IMR-90 (cell line): Measurements from ENCODE around the gene C5orf15. TPM values are rescaled to one million over a fixed set of nuclear protein-coding genes. Genes with fewer than 3 reads are reported as not detected.

Source experiments
- ATAC-seq: fragments of 200-7000 bp; cut with Tn5 transposase; 2 replicates; pipeline ENCODE4 v1.9.1; 2020; ENCODE audit warnings: low read depth, mild to moderate bottlenecking, moderate library complexity
- BruUV-seq: library from RNA; stranded (reverse); fragments of 400-500 nt; replicated peaks from 2 replicates; lab custom pipeline; 2021; lab: Mats Ljungman, UMichigan
- CTCF ChIA-PET: fragments of 300-600 bp; formaldehyde crosslinking; extraction: SDS; loops from one replicate; lab custom pipeline; 2021; ENCODE audit warnings: antibody characterized with exemption; lab: Yijun Ruan, JAX
- POLR2A ChIA-PET: fragments of 300-600 bp; sonication (Branson Sonifier 250); formaldehyde crosslinking; loops from one replicate; lab custom pipeline; 2022; ENCODE audit warnings: antibody characterized with exemption; ENCODE audit not compliant: unreplicated experiment; lab: Charles Lee
- DNase-seq: peaks from one replicate; pipeline ENCODE4 v3.0.0; 2013
- H2AFZ ChIP-seq: replicated peaks from 2 replicates; pipeline ENCODE3; 2013; ENCODE audit warnings: low read length, mild to moderate bottlenecking; ENCODE audit not compliant: poor library complexity
- H2AK5ac ChIP-seq: 2 replicates; pipeline ENCODE4 v1.6.1; 2013; ENCODE audit warnings: low read depth, low read length, inconsistent platforms
- H2AK9ac ChIP-seq: replicated peaks from 2 replicates; pipeline ENCODE3; 2013; ENCODE audit warnings: mild to moderate bottlenecking, low read depth, low read length, moderate library complexity; ENCODE audit not compliant: poor library complexity
- H2BK120ac ChIP-seq: 2 replicates; pipeline ENCODE4 v1.6.1; 2013; ENCODE audit warnings: low read depth, low read length, inconsistent platforms
- H2BK15ac ChIP-seq: 3 replicates; pipeline ENCODE4 v1.6.1; 2013; ENCODE audit warnings: low read depth, low read length, inconsistent platforms
- H2BK20ac ChIP-seq: 2 replicates; pipeline ENCODE4 v1.6.1; 2013; ENCODE audit warnings: low read depth, mild to moderate bottlenecking, inconsistent platforms, low read length, moderate library complexity
- H2BK5ac ChIP-seq: 2 replicates; pipeline ENCODE4 v1.6.1; 2013; ENCODE audit warnings: mild to moderate bottlenecking, low read depth, low read length, inconsistent platforms; ENCODE audit not compliant: poor library complexity, severe bottlenecking
- H3K14ac ChIP-seq: replicated peaks from 2 replicates; pipeline ENCODE4 v1.6.1; 2013; ENCODE audit warnings: low read depth, low read length, inconsistent platforms
- H3K18ac ChIP-seq: 2 replicates; pipeline ENCODE4 v1.6.1; 2013; ENCODE audit warnings: low read depth, low read length, control low read depth
- H3K23ac ChIP-seq: 2 replicates; pipeline ENCODE4 v1.6.1; 2013; ENCODE audit warnings: low read depth, low read length, inconsistent platforms
- H3K27ac ChIP-seq: 2 replicates; pipeline ENCODE4 v1.5.1; 2013; ENCODE audit warnings: mild to moderate bottlenecking, control low read depth, low read length; ENCODE audit not compliant: insufficient read depth
- H3K27me3 ChIP-seq: 2 replicates; pipeline ENCODE4 v1.6.1; 2013; ENCODE audit warnings: low read length; ENCODE audit not compliant: control insufficient read depth, insufficient read depth
- H3K36me3 ChIP-seq: 2 replicates; pipeline ENCODE4 v1.6.1; 2013; ENCODE audit warnings: low read length, mixed read lengths; ENCODE audit not compliant: control insufficient read depth, insufficient read depth
- H3K4ac ChIP-seq: 2 replicates; pipeline ENCODE4 v1.6.1; 2013; ENCODE audit warnings: low read depth, low read length, inconsistent platforms
- H3K4me1 ChIP-seq: 2 replicates; pipeline ENCODE4 v1.6.1; 2013; ENCODE audit warnings: low read length, mixed read lengths; ENCODE audit not compliant: control insufficient read depth, insufficient read depth
- H3K4me2 ChIP-seq: 2 replicates; pipeline ENCODE4 v1.6.1; 2013; ENCODE audit warnings: low read depth, mild to moderate bottlenecking, control low read depth, low read length, moderate library complexity
- H3K4me3 ChIP-seq: 2 replicates; pipeline ENCODE4 v1.5.1; 2013; ENCODE audit warnings: low read depth, mild to moderate bottlenecking, control low read depth, low read length, moderate library complexity; ENCODE audit not compliant: insufficient read depth
- H3K56ac ChIP-seq: 2 replicates; pipeline ENCODE4 v1.6.1; 2013; ENCODE audit warnings: low read length, inconsistent platforms; ENCODE audit not compliant: insufficient read depth; ENCODE audit errors: extremely low read depth
- H3K79me1 ChIP-seq, 2 experiments: 2 replicates each; pipeline ENCODE4 v1.6.1; 2013; ENCODE audit warnings: low read length in 2 of 2, inconsistent platforms in 1 of 2, low read depth in 1 of 2
- H3K9ac ChIP-seq: 2 replicates; pipeline ENCODE4 v1.6.1; 2013; ENCODE audit warnings: low read depth, low read length, control low read depth
- H3K9me1 ChIP-seq: 2 replicates; pipeline ENCODE4 v1.6.1; 2013; ENCODE audit warnings: low read length, inconsistent platforms; ENCODE audit not compliant: insufficient read depth
- H3K9me3 ChIP-seq: 2 replicates; pipeline ENCODE4 v1.6.1; 2013; ENCODE audit warnings: low read length; ENCODE audit not compliant: control insufficient read depth, insufficient read depth
- H4K20me1 ChIP-seq: 2 replicates; pipeline ENCODE4 v1.6.1; 2013; ENCODE audit warnings: low read length, inconsistent platforms; ENCODE audit not compliant: insufficient read depth
- H4K5ac ChIP-seq: 2 replicates; pipeline ENCODE4 v1.6.1; 2013; ENCODE audit warnings: mild to moderate bottlenecking, low read depth, low read length, control low read depth
- H4K8ac ChIP-seq, 2 experiments: 2 replicates each; pipeline ENCODE4 v1.6.1; 2013; ENCODE audit warnings: low read depth in 2 of 2, low read length in 2 of 2, control low read depth in 1 of 2, inconsistent platforms in 1 of 2
- H4K91ac ChIP-seq: 2 replicates; pipeline ENCODE4 v1.6.1; 2013; ENCODE audit warnings: low read depth, low read length, inconsistent platforms; ENCODE audit not compliant: insufficient read depth
- CHD1 ChIP-seq: IDR thresholded peaks from 2 replicates; pipeline ENCODE4 v1.6.1; 2012; ENCODE audit warnings: low read depth, low read length, improper control_type of control experiment
- FOS ChIP-seq: fragments of 150-350 bp; IDR thresholded peaks from 2 replicates; pipeline ENCODE4 v1.6.1; 2016; ENCODE audit warnings: low read depth, low read length
- WGBS, 2 experiments: methylation state at CpG; one replicate each; pipeline versions ENCODE4 v1.1.5 to v1.1.7; 2013; ENCODE audit warnings: missing lambda C conversion rate in 2 of 2; ENCODE audit not compliant: insufficient read length in 1 of 2; ENCODE audit errors: extremely low coverage in 2 of 2; 5-methylcytosine and 5-hydroxymethylcytosine counted together
- dilution Hi-C: fragments of 300-500 bp; cut with HindIII; formaldehyde crosslinking; loops from one replicate; pipeline ENCODE4 v1.14.3; 2018; ENCODE audit warnings: low sequenced_read_pairs; ENCODE audit not compliant: unreplicated experiment
- in situ Hi-C: fragments of 300-500 bp; cut with MboI; formaldehyde crosslinking; loops from 3 replicates; pipeline ENCODE4 v1.14.3; 2019; ENCODE audit warnings: low sequenced_read_pairs, inconsistent platforms, mixed read lengths
- intact Hi-C: fragments of 100-400 bp; cut with micrococcal nuclease; formaldehyde crosslinking; loops from 2 replicates; pipeline ENCODE4 v1.10.0; 2022
- polyA plus RNA-seq, 3 experiments: library from polyadenylated mRNA; depleted of rRNA; stranded (reverse); fragments of >200 nt; gene quantifications; 2 replicates each; pipeline ENCODE4 v1.2.3, GENCODE V29; 2012; ENCODE audit warnings: low replicate concordance in 1 of 3
- total RNA-seq: library from RNA; depleted of rRNA; stranded (reverse); fragments of >200 nt; gene quantifications from 2 replicates; pipeline ENCODE4 v1.2.3, GENCODE V29; 2012

C5orf15 gene
- total and polyA plus RNA-seq, 2 of the 4 experiments (the other 2 are of a cell fraction) = 35.1 to 73.5 TPM

GRCh38 chr5:133985540-133986180 is 17.2 kb upstream of the C5orf15 start:
- Histone ChIP-seq H3K27me3 (no peaks in the 10 kb centered on the region), H3K4ac (no peak overlapping the region), H3K9me1 (peaks cover 5% of the 10 kb centered on the region; the same call in 1 of the 2 replicates), H3K18ac (no peak overlapping the region), H4K8ac (no peak overlapping the region), H3K36me3 (peaks cover 51% of the 10 kb centered on the region), H3K9ac (no peak overlapping the region), H2BK20ac (no peak overlapping the region), H3K27ac (no peak overlapping the region), H3K4me2 (no peak overlapping the region), H2AK9ac (no peak overlapping the region), H2AK5ac (no peak overlapping the region), H4K5ac (no peak overlapping the region), H4K91ac (no peak overlapping the region), H3K23ac (no peak overlapping the region), H3K14ac (no peak overlapping the region), H3K4me1 (no peaks in the 10 kb centered on the region), H2BK5ac (no peak overlapping the region), H2AFZ (no peak overlapping the region), H2BK15ac (no peak overlapping the region), H3K56ac (no peak overlapping the region), H2BK120ac (no peak overlapping the region), H3K79me1 (peaks cover 33 to 58% of the 10 kb centered on the region in 2 experiments), H3K9me3 (no peaks in the 10 kb centered on the region), H4K20me1 (peaks cover 46% of the 10 kb centered on the region), H3K4me3 (no peak overlapping the region)
- ATAC-seq (no peak), DNase-seq (no peak)
- TF ChIP-seq CHD1 (no peak), FOS (no peak)
- intact Hi-C loops (no loop called here), dilution Hi-C loops (no loop called here), in situ Hi-C loops (no loop called here)
- POLR2A ChIA-PET = no interaction called here
- BruUV-seq = no TSS peak
- WGBS, 2 experiments = 100% methylated on average over 1 of the region's 3 CpGs; no CpG with 5 or more reads in 1 of the 2 experiments
- CTCF ChIA-PET = no interaction called here
